ENCODE measurements around the gene USP22. TPM values are rescaled to one million over a fixed set of nuclear protein-coding genes. Genes with fewer than 3 reads are reported as not detected.

The USP22 gene
- total and polyA plus RNA-seq, 2 experiments from 2014 or later, result 68.9 to 296 TPM

- no peaks in the 10 kb centered on the region for H4K20me1 ChIP-seq (replicated peaks; ENCODE audit: insufficient read depth)
- peaks cover 19% of the 10 kb centered on the region for H3K27me3 Mint-ChIP-seq (ENCODE audit: insufficient read depth, low read depth, poor library complexity)
- DNase-seq (ENCODE audit: low spot score), result no peak
- H3K4me3 Mint-ChIP-seq, result no peak overlapping the region
- no peaks in the 10 kb centered on the region for H3K4me1 ChIP-seq (ENCODE audit: insufficient read depth)
- H3K9me2 ChIP-seq (ENCODE audit: insufficient read depth), result peaks cover 4% of the 10 kb centered on the region; the same call in 1 of the 2 replicates
- peaks cover 12% of the 10 kb centered on the region for H3K36me3 Mint-ChIP-seq (ENCODE audit: low read depth)
- no peaks in the 10 kb centered on the region for H3K4me1 Mint-ChIP-seq
- no peak overlapping the region for H3K27ac Mint-ChIP-seq
- H3K4me2 ChIP-seq, result no peak overlapping the region
- H3K4me3 ChIP-seq, result no peak overlapping the region
- no peaks in the 10 kb centered on the region for H3K36me3 ChIP-seq (ENCODE audit: insufficient read depth)
- H3K9me3 Mint-ChIP-seq, result peaks cover 26% of the 10 kb centered on the region
- no peaks in the 10 kb centered on the region for H3K27me3 ChIP-seq (ENCODE audit: insufficient read depth)
- no peaks in the 10 kb centered on the region for H3K79me2 ChIP-seq (replicated peaks; ENCODE audit: insufficient read depth)
- H2AFZ ChIP-seq, result no peak overlapping the region
- TF ChIP-seq CREB1 (CRISPR knock-in tag; IDR thresholded peaks at IDR 0.05; ENCODE audit: low read depth), result no peak
- no peak for TF ChIP-seq STAT1 (IDR thresholded peaks at IDR 0.05; ENCODE audit: unreplicated experiment)
- TF ChIP-seq NANOG (IDR thresholded peaks at IDR 0.05; ENCODE audit: borderline replicate concordance), result no peak
- TF ChIP-seq POLR2AphosphoS5 (IDR thresholded peaks at IDR 0.05; ENCODE audit: low read depth), result no peak
- no peak for TF ChIP-seq REST (IDR thresholded peaks at IDR 0.05; ENCODE audit: unreplicated experiment)
- no peaks in the 10 kb centered on the region for H3F3A ChIP-seq (replicated peaks; ENCODE audit: low read depth)
- no peak overlapping the region for H3K27ac ChIP-seq (ENCODE audit: low read depth)
- ATAC-seq, result no peak
These were observed 60.0 kb downstream of the USP22 start for GRCh38 chr17:20982589-20983358.

DNA sequence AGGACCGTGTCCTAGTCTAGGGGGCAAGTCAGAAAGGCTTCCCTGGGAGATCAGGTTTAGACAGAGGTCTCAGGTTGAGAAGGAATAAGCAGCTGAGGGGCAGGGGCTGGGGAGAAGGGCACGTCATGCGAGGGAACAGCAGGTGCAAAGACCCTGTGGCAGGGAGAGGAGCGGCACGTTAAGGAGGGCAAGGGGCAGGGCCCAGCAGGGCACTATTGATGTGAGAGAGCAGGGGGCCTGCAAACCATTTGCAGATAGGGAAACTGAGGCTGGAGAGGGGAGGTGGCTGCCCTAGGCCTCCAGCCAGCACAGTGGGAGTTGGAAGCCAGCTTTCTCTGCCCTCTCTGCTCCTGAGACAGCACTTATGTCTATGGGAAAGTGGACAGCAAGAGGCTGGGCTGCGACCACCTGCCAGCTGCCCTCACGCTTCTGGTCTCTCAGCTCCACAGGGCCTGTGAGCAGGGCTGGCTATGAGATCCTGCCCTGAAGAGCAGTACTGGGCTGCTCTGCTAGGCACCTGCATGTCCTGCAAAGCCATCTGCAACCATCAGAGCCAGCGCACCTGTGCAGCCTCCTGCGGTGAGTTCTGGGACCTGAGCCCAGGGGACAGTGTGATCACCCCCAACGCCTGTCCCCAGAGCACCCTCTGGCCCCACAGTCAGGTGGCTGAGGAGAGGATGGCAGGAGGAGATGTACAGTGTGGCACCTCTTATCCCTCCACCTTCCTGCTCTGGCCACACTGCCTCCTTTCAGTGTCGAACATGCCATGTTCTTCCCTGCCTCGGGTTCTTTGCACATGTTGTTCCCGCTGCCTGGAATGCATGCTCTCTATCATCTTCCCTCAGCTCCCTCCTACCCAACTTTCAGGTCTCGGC lies 61.5 kb downstream of the USP22 start:
- Mint-ChIP-seq H3K4me1 (no peaks in the 10 kb centered on the region), H3K27me3 (ENCODE audit: insufficient read depth, low read depth, poor library complexity) (peaks cover 19% of the 10 kb centered on the region), H3K36me3 (ENCODE audit: low read depth) (peaks cover 9% of the 10 kb centered on the region), H3K9me3 (peaks cover 15% of the 10 kb centered on the region), H3K27ac (no peak overlapping the region), H3K4me3 (no peak overlapping the region)
- H3K4me3 ChIP-seq, result no peak overlapping the region
- no peak overlapping the region for H2AFZ ChIP-seq
- DNase-seq (ENCODE audit: low spot score) (no peak), ATAC-seq (no peak)
- no peak overlapping the region for H3K4me2 ChIP-seq
- no peaks in the 10 kb centered on the region for H4K20me1 ChIP-seq (replicated peaks; ENCODE audit: insufficient read depth)
- H3K4me1 ChIP-seq (ENCODE audit: insufficient read depth), result no peaks in the 10 kb centered on the region
- H3K79me2 ChIP-seq (replicated peaks; ENCODE audit: insufficient read depth), result no peaks in the 10 kb centered on the region
- H3K36me3 ChIP-seq (ENCODE audit: insufficient read depth), result no peaks in the 10 kb centered on the region
- H3K27me3 ChIP-seq (ENCODE audit: insufficient read depth), result no peaks in the 10 kb centered on the region
- TF ChIP-seq CREB1 (CRISPR knock-in tag; IDR thresholded peaks at IDR 0.05; ENCODE audit: low read depth) (no peak), JUNB (IDR thresholded peaks at IDR 0.05; ENCODE audit: unreplicated experiment) (no peak), STAT1 (IDR thresholded peaks at IDR 0.05; ENCODE audit: unreplicated experiment) (no peak), EZH2phosphoT487 (IDR thresholded peaks at IDR 0.05; ENCODE audit: unreplicated experiment) (no peak)
- TF ChIP-seq, protein P1, sequence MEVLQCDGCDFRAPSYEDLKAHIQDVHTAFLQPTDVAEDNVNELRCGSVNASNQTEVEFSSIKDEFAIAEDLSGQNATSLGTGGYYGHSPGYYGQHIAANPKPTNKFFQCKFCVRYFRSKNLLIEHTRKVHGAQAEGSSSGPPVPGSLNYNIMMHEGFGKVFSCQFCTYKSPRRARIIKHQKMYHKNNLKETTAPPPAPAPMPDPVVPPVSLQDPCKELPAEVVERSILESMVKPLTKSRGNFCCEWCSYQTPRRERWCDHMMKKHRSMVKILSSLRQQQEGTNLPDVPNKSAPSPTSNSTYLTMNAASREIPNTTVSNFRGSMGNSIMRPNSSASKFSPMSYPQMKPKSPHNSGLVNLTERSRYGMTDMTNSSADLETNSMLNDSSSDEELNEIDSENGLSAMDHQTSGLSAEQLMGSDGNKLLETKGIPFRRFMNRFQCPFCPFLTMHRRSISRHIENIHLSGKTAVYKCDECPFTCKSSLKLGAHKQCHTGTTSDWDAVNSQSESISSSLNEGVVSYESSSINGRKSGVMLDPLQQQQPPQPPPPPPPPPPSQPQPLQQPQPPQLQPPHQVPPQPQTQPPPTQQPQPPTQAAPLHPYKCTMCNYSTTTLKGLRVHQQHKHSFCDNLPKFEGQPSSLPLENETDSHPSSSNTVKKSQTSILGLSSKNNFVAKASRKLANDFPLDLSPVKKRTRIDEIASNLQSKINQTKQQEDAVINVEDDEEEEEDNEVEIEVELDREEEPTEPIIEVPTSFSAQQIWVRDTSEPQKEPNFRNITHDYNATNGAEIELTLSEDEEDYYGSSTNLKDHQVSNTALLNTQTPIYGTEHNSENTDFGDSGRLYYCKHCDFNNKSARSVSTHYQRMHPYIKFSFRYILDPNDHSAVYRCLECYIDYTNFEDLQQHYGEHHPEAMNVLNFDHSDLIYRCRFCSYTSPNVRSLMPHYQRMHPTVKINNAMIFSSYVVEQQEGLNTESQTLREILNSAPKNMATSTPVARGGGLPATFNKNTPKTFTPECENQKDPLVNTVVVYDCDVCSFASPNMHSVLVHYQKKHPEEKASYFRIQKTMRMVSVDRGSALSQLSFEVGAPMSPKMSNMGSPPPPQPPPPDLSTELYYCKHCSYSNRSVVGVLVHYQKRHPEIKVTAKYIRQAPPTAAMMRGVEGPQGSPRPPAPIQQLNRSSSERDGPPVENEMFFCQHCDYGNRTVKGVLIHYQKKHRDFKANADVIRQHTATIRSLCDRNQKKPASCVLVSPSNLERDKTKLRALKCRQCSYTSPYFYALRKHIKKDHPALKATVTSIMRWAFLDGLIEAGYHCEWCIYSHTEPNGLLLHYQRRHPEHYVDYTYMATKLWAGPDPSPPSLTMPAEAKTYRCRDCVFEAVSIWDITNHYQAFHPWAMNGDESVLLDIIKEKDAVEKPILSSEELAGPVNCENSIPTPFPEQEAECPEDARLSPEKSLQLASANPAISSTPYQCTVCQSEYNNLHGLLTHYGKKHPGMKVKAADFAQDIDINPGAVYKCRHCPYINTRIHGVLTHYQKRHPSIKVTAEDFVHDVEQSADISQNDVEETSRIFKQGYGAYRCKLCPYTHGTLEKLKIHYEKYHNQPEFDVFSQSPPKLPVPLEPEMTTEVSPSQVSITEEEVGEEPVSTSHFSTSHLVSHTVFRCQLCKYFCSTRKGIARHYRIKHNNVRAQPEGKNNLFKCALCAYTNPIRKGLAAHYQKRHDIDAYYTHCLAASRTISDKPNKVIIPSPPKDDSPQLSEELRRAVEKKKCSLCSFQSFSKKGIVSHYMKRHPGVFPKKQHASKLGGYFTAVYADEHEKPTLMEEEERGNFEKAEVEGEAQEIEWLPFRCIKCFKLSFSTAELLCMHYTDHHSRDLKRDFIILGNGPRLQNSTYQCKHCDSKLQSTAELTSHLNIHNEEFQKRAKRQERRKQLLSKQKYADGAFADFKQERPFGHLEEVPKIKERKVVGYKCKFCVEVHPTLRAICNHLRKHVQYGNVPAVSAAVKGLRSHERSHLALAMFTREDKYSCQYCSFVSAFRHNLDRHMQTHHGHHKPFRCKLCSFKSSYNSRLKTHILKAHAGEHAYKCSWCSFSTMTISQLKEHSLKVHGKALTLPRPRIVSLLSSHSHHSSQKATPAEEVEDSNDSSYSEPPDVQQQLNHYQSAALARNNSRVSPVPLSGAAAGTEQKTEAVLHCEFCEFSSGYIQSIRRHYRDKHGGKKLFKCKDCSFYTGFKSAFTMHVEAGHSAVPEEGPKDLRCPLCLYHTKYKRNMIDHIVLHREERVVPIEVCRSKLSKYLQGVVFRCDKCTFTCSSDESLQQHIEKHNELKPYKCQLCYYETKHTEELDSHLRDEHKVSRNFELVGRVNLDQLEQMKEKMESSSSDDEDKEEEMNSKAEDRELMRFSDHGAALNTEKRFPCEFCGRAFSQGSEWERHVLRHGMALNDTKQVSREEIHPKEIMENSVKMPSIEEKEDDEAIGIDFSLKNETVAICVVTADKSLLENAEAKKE (CRISPR knock-in tag; IDR thresholded peaks at IDR 0.05), result no peak
- H3F3A ChIP-seq (replicated peaks; ENCODE audit: low read depth), result no peaks in the 10 kb centered on the region
- H3K27ac ChIP-seq (ENCODE audit: low read depth), result no peak overlapping the region
- H3K9me2 ChIP-seq (ENCODE audit: insufficient read depth), result no peaks in the 10 kb centered on the region

Measured in GM23338 (cell line).